Sigmoid colon (tissue), 7 donors: ENCODE measurements around the gene RFX7. TPM values are rescaled to one million over a fixed set of nuclear protein-coding genes. Genes with fewer than 3 reads are reported as not detected.

Experiments
- DNase-seq: peaks from one replicate; pipeline ENCODE4 v3.0.0-alpha.2; 2019
- H3K27ac ChIP-seq, 4 donors: fragments of 200-600 bp; sonication (generic); one replicate each; pipeline ENCODE4 v1.5.1; 2016 to 2019; ENCODE audit warnings: mild to moderate bottlenecking in 1 of 4
- H3K27me3 ChIP-seq, 3 donors: fragments of 200-600 bp; sonication (generic); one replicate each; pipeline ENCODE4 v1.5.1; 2019; ENCODE audit warnings: mild to moderate bottlenecking in 1 of 3
- H3K36me3 ChIP-seq, 4 donors: fragments of 200-600 bp; sonication (generic); one replicate each; pipeline ENCODE4 v1.5.1; 2016 to 2019
- H3K4me1 ChIP-seq, 4 donors: fragments of 200-600 bp; sonication (generic); one replicate each; pipeline ENCODE4 v1.5.1; 2017 to 2019
- H3K4me3 ChIP-seq, 4 donors: fragments of 200-600 bp; sonication (generic); one replicate each; pipeline ENCODE4 v1.5.1; 2017 to 2019; ENCODE audit warnings: mild to moderate bottlenecking in 2 of 4, moderate library complexity in 1 of 4
- H3K9me3 ChIP-seq, 4 donors: fragments of 200-600 bp in 3 of 4; sonication (generic) in 3 of 4; one replicate each; pipeline versions ENCODE4 v1.5.1 to v1.6.1; 2013 to 2019
- EP300 ChIP-seq, 4 donors: sonication (generic); formaldehyde crosslinking; IDR thresholded peaks; one replicate each; pipeline ENCODE4 v1.6.1; 2017; ENCODE audit warnings: antibody characterized with exemption in 4 of 4
- POLR2A ChIP-seq, 2 donors: fragments of 450-650 bp; IDR thresholded peaks; one replicate each; pipeline ENCODE4 v1.6.1; 2016; ENCODE audit warnings: antibody characterized with exemption in 2 of 2, mild to moderate bottlenecking in 2 of 2, moderate library complexity in 2 of 2
- POLR2AphosphoS5 ChIP-seq, 4 donors: sonication (generic); formaldehyde crosslinking; IDR thresholded peaks; one replicate each; pipeline ENCODE4 v1.6.1; 2017; ENCODE audit warnings: antibody characterized with exemption in 4 of 4
- WGBS, 2 donors: extraction: QIAGEN DNeasy Blood & Tissue Kit; methylation state at CpG; one replicate each; pipeline ENCODE4 v1.1.7; 2013; 5-methylcytosine and 5-hydroxymethylcytosine counted together
- intact Hi-C: fragments of 100-400 bp; cut with DNase I; formaldehyde crosslinking; loops from one replicate; pipeline ENCODE4 v1.15.1; 2023
- polyA plus RNA-seq, 3 donors: library from polyadenylated mRNA; stranded (reverse); fragments of 200-250 nt; gene quantifications; one replicate each; pipeline ENCODE4 v1.2.3, GENCODE V29; 2013
- total RNA-seq, 4 donors: library from RNA; depleted of rRNA; stranded (reverse); fragments of >200 nt; gene quantifications; one replicate each; pipeline ENCODE4 v1.1.0, GENCODE V29; 2016
- TF ChIP-seq, protein P1 (sequence below), 4 experiments: fragments of 450-650 bp in 3 of 4; fragments of 200-600 bp in 1 of 4; IDR thresholded peaks; one replicate each; pipeline ENCODE4 v1.5.1; 2016 to 2019; ENCODE audit warnings: antibody characterized with exemption in 4 of 4, mild to moderate bottlenecking in 3 of 4, moderate library complexity in 2 of 4
- donor health status: healthy with polysubstance abuse.
- donor health status: Bipolar disorder and iron deficiency.
- donor health status: healthy.

RFX7 gene
- total and polyA plus RNA-seq, 7 donors = 0.60 to 9.1 (median 6.7) TPM

DNA sequence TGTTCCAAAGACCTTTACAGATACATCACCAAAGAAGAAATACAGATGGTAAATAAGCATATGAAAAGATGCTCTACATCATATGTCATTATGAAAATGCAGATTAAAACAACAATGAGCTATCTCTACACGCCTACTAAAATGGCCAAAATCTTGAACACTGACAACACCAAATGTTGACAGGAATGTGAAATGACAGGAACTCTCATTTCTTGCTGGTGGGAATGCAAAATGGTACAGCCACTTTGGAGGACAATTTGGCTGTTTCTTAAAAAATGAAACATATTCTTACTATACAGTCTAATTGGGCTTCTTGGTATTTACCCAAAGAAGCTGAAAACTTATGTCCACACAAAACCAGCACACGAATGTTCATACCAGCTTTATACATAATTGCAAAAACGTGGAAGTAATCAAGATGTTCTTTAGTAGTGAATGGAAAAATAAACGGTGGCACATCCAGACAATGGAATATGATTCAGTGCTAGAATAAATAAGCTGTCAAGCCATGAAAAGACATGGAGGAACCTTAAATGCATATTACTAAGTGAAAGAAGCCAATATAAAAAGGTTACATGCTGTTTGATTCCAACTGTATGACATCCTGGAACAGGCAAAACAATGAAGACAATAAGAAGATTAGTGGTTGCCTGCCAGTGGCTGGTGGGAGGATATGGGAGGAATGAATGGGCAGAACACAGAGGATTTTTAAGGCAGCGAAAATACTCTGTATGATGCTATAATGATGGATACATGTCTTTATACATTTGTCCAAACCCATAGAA lies 169.0 kb downstream of the RFX7 start:
- WGBS, 2 donors = 48 to 64% methylated on average over 5 of the region's 5 CpGs
- TF ChIP-seq POLR2AphosphoS5 (IDR thresholded peaks at IDR 0.05) = no peak
- TF ChIP-seq EP300 (IDR thresholded peaks at IDR 0.05) = no peak
- no peak for TF ChIP-seq POLR2A (IDR thresholded peaks at IDR 0.05)
- TF ChIP-seq, protein P1, sequence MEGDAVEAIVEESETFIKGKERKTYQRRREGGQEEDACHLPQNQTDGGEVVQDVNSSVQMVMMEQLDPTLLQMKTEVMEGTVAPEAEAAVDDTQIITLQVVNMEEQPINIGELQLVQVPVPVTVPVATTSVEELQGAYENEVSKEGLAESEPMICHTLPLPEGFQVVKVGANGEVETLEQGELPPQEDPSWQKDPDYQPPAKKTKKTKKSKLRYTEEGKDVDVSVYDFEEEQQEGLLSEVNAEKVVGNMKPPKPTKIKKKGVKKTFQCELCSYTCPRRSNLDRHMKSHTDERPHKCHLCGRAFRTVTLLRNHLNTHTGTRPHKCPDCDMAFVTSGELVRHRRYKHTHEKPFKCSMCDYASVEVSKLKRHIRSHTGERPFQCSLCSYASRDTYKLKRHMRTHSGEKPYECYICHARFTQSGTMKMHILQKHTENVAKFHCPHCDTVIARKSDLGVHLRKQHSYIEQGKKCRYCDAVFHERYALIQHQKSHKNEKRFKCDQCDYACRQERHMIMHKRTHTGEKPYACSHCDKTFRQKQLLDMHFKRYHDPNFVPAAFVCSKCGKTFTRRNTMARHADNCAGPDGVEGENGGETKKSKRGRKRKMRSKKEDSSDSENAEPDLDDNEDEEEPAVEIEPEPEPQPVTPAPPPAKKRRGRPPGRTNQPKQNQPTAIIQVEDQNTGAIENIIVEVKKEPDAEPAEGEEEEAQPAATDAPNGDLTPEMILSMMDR (IDR thresholded peaks at IDR 0.05) = no peak
- Histone ChIP-seq H3K27ac (no peak overlapping the region), H3K27me3 (no peaks in the 10 kb centered on the region), H3K4me3 (no peak overlapping the region), H3K36me3 (no peaks in the 10 kb centered on the region), H3K4me1 (no peaks in the 10 kb centered on the region), H3K9me3 (peaks cover 0 to 2% (median 0%) of the 10 kb centered on the region in 4 donors)
- no peak for DNase-seq
- intact Hi-C loops = no loop called here

DNA sequence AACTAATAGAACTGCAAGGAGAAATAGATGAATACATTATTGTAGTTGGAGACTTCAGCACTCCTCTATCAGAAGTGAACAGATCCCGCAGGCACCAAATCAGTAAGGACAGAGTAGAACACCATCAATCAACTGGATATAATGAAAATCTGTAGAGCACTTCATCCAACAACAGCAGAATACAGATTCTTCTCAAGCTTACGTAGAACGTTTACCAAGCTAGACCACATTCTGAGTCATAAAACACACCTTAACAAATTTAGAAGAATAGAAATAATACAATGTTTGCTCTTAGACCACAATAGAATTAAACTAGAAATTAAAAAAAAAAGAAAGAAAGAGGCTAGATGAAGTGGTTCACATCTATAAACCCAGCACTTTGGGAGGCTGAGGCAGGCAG lies 179.5 kb downstream of the RFX7 start:
- H3K4me3 ChIP-seq = no peak overlapping the region
- intact Hi-C loops = no loop called here
- H3K27me3 ChIP-seq = no peaks in the 10 kb centered on the region
- H3K36me3 ChIP-seq = no peaks in the 10 kb centered on the region
- H3K9me3 ChIP-seq = no peaks in the 10 kb centered on the region
- no peak overlapping the region for H3K27ac ChIP-seq
- TF ChIP-seq EP300 (IDR thresholded peaks at IDR 0.05) = no peak
- TF ChIP-seq POLR2A (IDR thresholded peaks at IDR 0.05) = no peak
- no peak for TF ChIP-seq POLR2AphosphoS5 (IDR thresholded peaks at IDR 0.05)
- TF ChIP-seq, protein P1 (IDR thresholded peaks at IDR 0.05) = no peak
- WGBS, 2 donors = 45 to 76% methylated on average over 3 of the region's 3 CpGs
- DNase-seq = no peak
- H3K4me1 ChIP-seq = no peaks in the 10 kb centered on the region

DNA sequence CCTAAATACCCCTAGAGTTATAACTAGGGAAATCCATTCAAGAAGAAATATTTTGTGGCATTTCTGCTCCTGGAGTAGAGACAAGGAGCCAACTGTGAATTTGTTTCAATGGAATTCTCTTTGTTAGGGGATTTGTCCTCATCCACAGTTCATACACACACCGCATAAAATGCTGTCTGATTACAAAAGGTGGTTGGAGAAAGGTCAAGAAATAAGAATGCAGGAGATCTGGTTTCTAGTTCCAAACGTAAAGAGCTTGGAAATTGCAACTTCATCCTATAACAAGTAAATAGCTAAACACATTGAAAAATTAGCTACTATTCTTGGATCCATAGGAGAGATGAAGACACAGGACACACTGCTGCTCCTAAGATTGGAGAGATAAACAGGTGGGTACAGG lies 184.0 kb downstream of the RFX7 start:
- DNase-seq = no peak
- H3K27me3 ChIP-seq = no peaks in the 10 kb centered on the region
- H3K4me3 ChIP-seq = no peak overlapping the region
- intact Hi-C loops = loop anchor here (10.0 kb wide), 1 partner anchor 415 kb away; no protein-coding TSS in a partner anchor
- WGBS, 2 donors = 86 to 93% methylated on average over 2 of the region's 2 CpGs
- no peaks in the 10 kb centered on the region for H3K36me3 ChIP-seq
- no peaks in the 10 kb centered on the region for H3K9me3 ChIP-seq
- no peak overlapping the region for H3K27ac ChIP-seq
- TF ChIP-seq POLR2A (IDR thresholded peaks at IDR 0.05) (no peak), POLR2AphosphoS5 (IDR thresholded peaks at IDR 0.05) (no peak), EP300 (IDR thresholded peaks at IDR 0.05) (no peak)
- TF ChIP-seq, protein P1 (IDR thresholded peaks at IDR 0.05) = no peak
- no peaks in the 10 kb centered on the region for H3K4me1 ChIP-seq

DNA sequence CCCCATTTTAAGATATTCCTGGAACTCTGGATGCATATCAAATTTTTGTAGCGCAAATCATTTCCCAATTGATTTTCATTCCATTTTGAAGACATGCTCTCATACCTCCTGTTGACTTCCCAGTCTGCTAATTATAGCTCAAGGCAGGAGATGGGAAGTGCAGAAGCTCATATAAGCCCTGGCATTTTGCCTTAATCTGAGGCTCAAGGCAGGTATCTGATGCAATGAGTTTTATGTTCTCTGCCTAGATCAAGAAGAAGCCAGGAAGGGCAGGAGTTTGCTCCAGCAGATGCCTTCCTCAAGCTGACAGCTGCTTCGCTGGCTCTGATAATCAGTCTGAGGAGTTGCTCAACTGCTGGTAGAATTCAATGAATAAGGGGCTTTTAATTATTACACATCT lies 184.7 kb downstream of the RFX7 start:
- Histone ChIP-seq H3K27me3 (no peaks in the 10 kb centered on the region), H3K27ac (no peak overlapping the region), H3K9me3 (no peaks in the 10 kb centered on the region), H3K4me1 (no peaks in the 10 kb centered on the region), H3K36me3 (no peaks in the 10 kb centered on the region), H3K4me3 (no peak overlapping the region)
- no peak for DNase-seq
- intact Hi-C loops = loop anchor here (10.0 kb wide), 1 partner anchor 414 kb away; no protein-coding TSS in a partner anchor
- WGBS, 2 donors = 91 to 94% methylated on average over 2 of the region's 2 CpGs
- TF ChIP-seq POLR2AphosphoS5 (IDR thresholded peaks at IDR 0.05) = no peak
- TF ChIP-seq POLR2A (IDR thresholded peaks at IDR 0.05) = no peak
- TF ChIP-seq EP300 (IDR thresholded peaks at IDR 0.05) = no peak
- TF ChIP-seq, protein P1 (IDR thresholded peaks at IDR 0.05) = no peak
